ENCODE results near the gene NRP2.

- no peak for TF ChIP-seq MAX (IDR thresholded peaks at IDR 0.05)
- no peak for TF ChIP-seq POLR2AphosphoS5 (IDR thresholded peaks at IDR 0.05; ENCODE audit: low read depth, low read length)
- no peak for TF ChIP-seq CTCF (IDR thresholded peaks at IDR 0.05 in 2 of 3, conservative IDR thresholded peaks at IDR 0.05 in 1 of 3; ENCODE audit: borderline replicate concordance in 1 of 3, insufficient read depth in 1 of 3, low read depth in 2 of 3, low read length in 2 of 3)
- TF ChIP-seq EZH2phosphoT487 (IDR thresholded peaks at IDR 0.05; ENCODE audit: borderline replicate concordance) = no peak
- no peak for TF ChIP-seq ZNF274 (IDR thresholded peaks at IDR 0.05; ENCODE audit: low read depth, low read length)
- TF ChIP-seq RAD21 (IDR thresholded peaks at IDR 0.05; ENCODE audit: low read depth) = no peak
Observed at GRCh38 chr2:205781244-205781931, 99.1 kb downstream of the NRP2 start.

Measured in HCT116 (cell line).